Measurements from ENCODE around the gene KLHDC3.

DNA sequence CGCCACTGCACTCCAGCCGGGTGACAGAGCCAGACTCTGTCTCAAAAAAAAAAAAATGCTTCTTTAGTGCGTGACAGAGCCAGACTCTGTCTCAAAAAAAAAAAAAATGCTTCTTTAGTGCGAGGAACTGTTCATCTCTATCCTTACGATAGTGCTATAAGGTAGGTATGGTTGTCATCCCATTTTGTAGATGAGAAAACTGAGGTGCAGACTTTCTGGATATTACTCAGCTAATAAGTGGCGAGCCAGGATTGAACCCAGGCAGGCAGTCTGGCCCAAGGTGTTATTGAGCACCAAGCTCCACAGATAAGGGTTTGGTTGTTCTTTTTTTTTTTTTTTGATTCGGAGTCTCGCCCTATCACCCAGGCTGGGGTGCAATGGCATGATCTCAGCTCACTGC, 12.2 kb upstream of the KLHDC3 start:
- TF ChIP-seq, protein P1, sequence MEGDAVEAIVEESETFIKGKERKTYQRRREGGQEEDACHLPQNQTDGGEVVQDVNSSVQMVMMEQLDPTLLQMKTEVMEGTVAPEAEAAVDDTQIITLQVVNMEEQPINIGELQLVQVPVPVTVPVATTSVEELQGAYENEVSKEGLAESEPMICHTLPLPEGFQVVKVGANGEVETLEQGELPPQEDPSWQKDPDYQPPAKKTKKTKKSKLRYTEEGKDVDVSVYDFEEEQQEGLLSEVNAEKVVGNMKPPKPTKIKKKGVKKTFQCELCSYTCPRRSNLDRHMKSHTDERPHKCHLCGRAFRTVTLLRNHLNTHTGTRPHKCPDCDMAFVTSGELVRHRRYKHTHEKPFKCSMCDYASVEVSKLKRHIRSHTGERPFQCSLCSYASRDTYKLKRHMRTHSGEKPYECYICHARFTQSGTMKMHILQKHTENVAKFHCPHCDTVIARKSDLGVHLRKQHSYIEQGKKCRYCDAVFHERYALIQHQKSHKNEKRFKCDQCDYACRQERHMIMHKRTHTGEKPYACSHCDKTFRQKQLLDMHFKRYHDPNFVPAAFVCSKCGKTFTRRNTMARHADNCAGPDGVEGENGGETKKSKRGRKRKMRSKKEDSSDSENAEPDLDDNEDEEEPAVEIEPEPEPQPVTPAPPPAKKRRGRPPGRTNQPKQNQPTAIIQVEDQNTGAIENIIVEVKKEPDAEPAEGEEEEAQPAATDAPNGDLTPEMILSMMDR (conservative IDR thresholded peaks at IDR 0.05; ENCODE audit: low read depth in 2 of 2) = no peak
- TF ChIP-seq EZH2 (IDR thresholded peaks at IDR 0.05; ENCODE audit: low read depth, unreplicated experiment) (no peak), EZH2phosphoT487 (IDR thresholded peaks at IDR 0.05; ENCODE audit: unreplicated experiment) (no peak), CREB1 (CRISPR knock-in tag; IDR thresholded peaks at IDR 0.05; ENCODE audit: low read depth) (no peak), POLR2AphosphoS5 (IDR thresholded peaks at IDR 0.05; ENCODE audit: low read depth) (no peak)
- TF ChIP-seq, protein P2, sequence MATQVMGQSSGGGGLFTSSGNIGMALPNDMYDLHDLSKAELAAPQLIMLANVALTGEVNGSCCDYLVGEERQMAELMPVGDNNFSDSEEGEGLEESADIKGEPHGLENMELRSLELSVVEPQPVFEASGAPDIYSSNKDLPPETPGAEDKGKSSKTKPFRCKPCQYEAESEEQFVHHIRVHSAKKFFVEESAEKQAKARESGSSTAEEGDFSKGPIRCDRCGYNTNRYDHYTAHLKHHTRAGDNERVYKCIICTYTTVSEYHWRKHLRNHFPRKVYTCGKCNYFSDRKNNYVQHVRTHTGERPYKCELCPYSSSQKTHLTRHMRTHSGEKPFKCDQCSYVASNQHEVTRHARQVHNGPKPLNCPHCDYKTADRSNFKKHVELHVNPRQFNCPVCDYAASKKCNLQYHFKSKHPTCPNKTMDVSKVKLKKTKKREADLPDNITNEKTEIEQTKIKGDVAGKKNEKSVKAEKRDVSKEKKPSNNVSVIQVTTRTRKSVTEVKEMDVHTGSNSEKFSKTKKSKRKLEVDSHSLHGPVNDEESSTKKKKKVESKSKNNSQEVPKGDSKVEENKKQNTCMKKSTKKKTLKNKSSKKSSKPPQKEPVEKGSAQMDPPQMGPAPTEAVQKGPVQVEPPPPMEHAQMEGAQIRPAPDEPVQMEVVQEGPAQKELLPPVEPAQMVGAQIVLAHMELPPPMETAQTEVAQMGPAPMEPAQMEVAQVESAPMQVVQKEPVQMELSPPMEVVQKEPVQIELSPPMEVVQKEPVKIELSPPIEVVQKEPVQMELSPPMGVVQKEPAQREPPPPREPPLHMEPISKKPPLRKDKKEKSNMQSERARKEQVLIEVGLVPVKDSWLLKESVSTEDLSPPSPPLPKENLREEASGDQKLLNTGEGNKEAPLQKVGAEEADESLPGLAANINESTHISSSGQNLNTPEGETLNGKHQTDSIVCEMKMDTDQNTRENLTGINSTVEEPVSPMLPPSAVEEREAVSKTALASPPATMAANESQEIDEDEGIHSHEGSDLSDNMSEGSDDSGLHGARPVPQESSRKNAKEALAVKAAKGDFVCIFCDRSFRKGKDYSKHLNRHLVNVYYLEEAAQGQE (IDR thresholded peaks at IDR 0.05; ENCODE audit: unreplicated experiment) = no peak
